Measurements from ENCODE around the gene MYH4. TPM values are rescaled to one million over a fixed set of nuclear protein-coding genes. Genes with fewer than 3 reads are reported as not detected.

Gene MYH4
- total and polyA plus RNA-seq, 2 of the 4 experiments (the other 2 are of a cell fraction), result not detected

- no peak for DNase-seq
- intact Hi-C loops (cut with micrococcal nuclease), result no loop called here
Measured at GRCh38 chr17:10435096-10435495, 34.3 kb downstream of the MYH4 start.

More at GRCh38 chr17:10435096-10435495, 34.3 kb downstream of the MYH4 start:
- Histone ChIP-seq H2AFZ (replicated peaks; ENCODE audit: low read length, poor library complexity) (no peak overlapping the region), H3K14ac (replicated peaks; ENCODE audit: low read depth, low read length) (no peak overlapping the region), H3K79me1 (ENCODE audit: low read depth in 1 of 2, low read length in 2 of 2) (no peaks in the 10 kb centered on the region), H3K9me1 (ENCODE audit: insufficient read depth, low read length) (no peaks in the 10 kb centered on the region), H3K9ac (ENCODE audit: low read depth, low read length) (no peak overlapping the region), H3K4me2 (ENCODE audit: low read depth, low read length) (no peak overlapping the region), H2BK5ac (ENCODE audit: low read depth, low read length, poor library complexity, severe bottlenecking) (no peak overlapping the region), H2BK20ac (ENCODE audit: low read depth, low read length) (no peak overlapping the region), H3K36me3 (ENCODE audit: control insufficient read depth, insufficient read depth, low read length) (no peaks in the 10 kb centered on the region), H2AK9ac (replicated peaks; ENCODE audit: low read depth, low read length, poor library complexity) (no peak overlapping the region), H3K56ac (ENCODE audit: extremely low read depth, insufficient read depth, low read length) (no peak overlapping the region), H3K23ac (ENCODE audit: low read depth, low read length) (no peak overlapping the region), H4K8ac (ENCODE audit: low read depth in 2 of 2, low read length in 2 of 2) (no peak overlapping the region), H3K18ac (ENCODE audit: low read depth, low read length) (no peak overlapping the region), H3K4me3 (ENCODE audit: insufficient read depth, low read depth, low read length) (no peak overlapping the region), H4K5ac (ENCODE audit: low read depth, low read length) (no peak overlapping the region), H3K27ac (ENCODE audit: insufficient read depth, low read length) (no peak overlapping the region), H3K27me3 (ENCODE audit: control insufficient read depth, insufficient read depth, low read length) (no peaks in the 10 kb centered on the region), H3K4ac (ENCODE audit: low read depth, low read length) (no peak overlapping the region), H2BK120ac (ENCODE audit: low read depth, low read length) (no peak overlapping the region), H3K9me3 (ENCODE audit: control insufficient read depth, insufficient read depth, low read length) (no peaks in the 10 kb centered on the region), H2AK5ac (ENCODE audit: low read depth, low read length) (no peak overlapping the region), H4K20me1 (ENCODE audit: insufficient read depth, low read length) (no peaks in the 10 kb centered on the region), H2BK15ac (ENCODE audit: low read depth, low read length) (no peak overlapping the region), H3K4me1 (ENCODE audit: control insufficient read depth, insufficient read depth, low read length) (no peaks in the 10 kb centered on the region), H4K91ac (ENCODE audit: insufficient read depth, low read depth, low read length) (no peak overlapping the region)
- no CpG with 5 or more reads among the region's 3 CpGs for WGBS, 2 experiments (ENCODE audit: extremely low coverage in 2 of 2, insufficient read length in 1 of 2)
- no peak for ATAC-seq (ENCODE audit: low read depth)
- CTCF ChIA-PET, result no interaction called here
- dilution Hi-C loops (cut with HindIII; ENCODE audit: low sequenced_read_pairs, unreplicated experiment) (no loop called here), in situ Hi-C loops (cut with MboI; ENCODE audit: low sequenced_read_pairs) (no loop called here)
- TF ChIP-seq SMC3 (IDR thresholded peaks at IDR 0.05; ENCODE audit: low read depth, low read length), result no peak
- TF ChIP-seq BHLHE40 (IDR thresholded peaks at IDR 0.05; ENCODE audit: low read depth, low read length), result no peak
- no peak for TF ChIP-seq RAD21 (IDR thresholded peaks at IDR 0.05; ENCODE audit: low read length)
- TF ChIP-seq, protein P1, sequence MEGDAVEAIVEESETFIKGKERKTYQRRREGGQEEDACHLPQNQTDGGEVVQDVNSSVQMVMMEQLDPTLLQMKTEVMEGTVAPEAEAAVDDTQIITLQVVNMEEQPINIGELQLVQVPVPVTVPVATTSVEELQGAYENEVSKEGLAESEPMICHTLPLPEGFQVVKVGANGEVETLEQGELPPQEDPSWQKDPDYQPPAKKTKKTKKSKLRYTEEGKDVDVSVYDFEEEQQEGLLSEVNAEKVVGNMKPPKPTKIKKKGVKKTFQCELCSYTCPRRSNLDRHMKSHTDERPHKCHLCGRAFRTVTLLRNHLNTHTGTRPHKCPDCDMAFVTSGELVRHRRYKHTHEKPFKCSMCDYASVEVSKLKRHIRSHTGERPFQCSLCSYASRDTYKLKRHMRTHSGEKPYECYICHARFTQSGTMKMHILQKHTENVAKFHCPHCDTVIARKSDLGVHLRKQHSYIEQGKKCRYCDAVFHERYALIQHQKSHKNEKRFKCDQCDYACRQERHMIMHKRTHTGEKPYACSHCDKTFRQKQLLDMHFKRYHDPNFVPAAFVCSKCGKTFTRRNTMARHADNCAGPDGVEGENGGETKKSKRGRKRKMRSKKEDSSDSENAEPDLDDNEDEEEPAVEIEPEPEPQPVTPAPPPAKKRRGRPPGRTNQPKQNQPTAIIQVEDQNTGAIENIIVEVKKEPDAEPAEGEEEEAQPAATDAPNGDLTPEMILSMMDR (conservative IDR thresholded peaks at IDR 0.05; ENCODE audit: low read depth, low read length), result no peak
- no peak for TF ChIP-seq RCOR1 (IDR thresholded peaks at IDR 0.05; ENCODE audit: insufficient replicate concordance, low read length)
- no peak for TF ChIP-seq NFE2L2 (IDR thresholded peaks at IDR 0.05; ENCODE audit: low read depth, low read length)
- no peak for TF ChIP-seq RFX5 (IDR thresholded peaks at IDR 0.05; ENCODE audit: low read depth, low read length)
- BruUV-seq (replicated peaks), result no TSS peak
- POLR2A ChIA-PET (ENCODE audit: unreplicated experiment), result no interaction called here
